Smooth muscle cell (in vitro differentiated cells): ENCODE measurements around the gene SCG2. TPM values are rescaled to one million over a fixed set of nuclear protein-coding genes. Genes with fewer than 3 reads are reported as not detected.

Experiments
- DNase-seq: peaks from one replicate; lab custom pipeline; 2025; ENCODE audit not compliant: unreplicated experiment; lab: John Stamatoyannopoulos, UW
- H2AFZ ChIP-seq: fragments of 200-600 bp; sonication (generic); 2 replicates; pipeline ENCODE4 v1.6.0; 2016; ENCODE audit warnings: antibody characterized with exemption, low read depth, mild to moderate bottlenecking
- H3F3A ChIP-seq: fragments of 200-600 bp; sonication (generic); 2 replicates; pipeline ENCODE4 v1.6.0; 2017; ENCODE audit warnings: antibody characterized with exemption, low read depth
- H3K27ac ChIP-seq: fragments of 200-600 bp; sonication (generic); 2 replicates; pipeline ENCODE4 v1.5.1; 2016; ENCODE audit warnings: low read depth, mild to moderate bottlenecking
- H3K27me3 ChIP-seq: fragments of 200-600 bp; sonication (generic); 2 replicates; pipeline ENCODE4 v1.6.1; 2016; ENCODE audit warnings: low read depth, mild to moderate bottlenecking
- H3K36me3 ChIP-seq: fragments of 200-600 bp; sonication (generic); 2 replicates; pipeline ENCODE4 v1.5.1; 2016; ENCODE audit warnings: low read depth
- H3K4me1 ChIP-seq: fragments of 200-600 bp; sonication (generic); 2 replicates; pipeline ENCODE4 v1.5.1; 2016; ENCODE audit warnings: low read depth
- H3K4me2 ChIP-seq: fragments of 200-600 bp; sonication (generic); 2 replicates; pipeline ENCODE4 v1.6.0; 2016; ENCODE audit warnings: mild to moderate bottlenecking
- H3K4me3 ChIP-seq: fragments of 200-600 bp; sonication (generic); 2 replicates; pipeline ENCODE4 v1.5.1; 2016; ENCODE audit warnings: mild to moderate bottlenecking
- H3K79me2 ChIP-seq: fragments of 200-600 bp; sonication (generic); 2 replicates; pipeline ENCODE4 v1.6.0; 2016; ENCODE audit warnings: low read depth, mild to moderate bottlenecking
- H3K9ac ChIP-seq: fragments of 200-600 bp; sonication (generic); 2 replicates; pipeline ENCODE4 v1.6.0; 2016; ENCODE audit warnings: low read depth
- H3K9me3 ChIP-seq: fragments of 200-600 bp; sonication (generic); replicated peaks from 2 replicates; pipeline ENCODE4 v1.5.1; 2016; ENCODE audit warnings: low read depth
- H4K20me1 ChIP-seq: fragments of 200-600 bp; sonication (generic); 2 replicates; pipeline ENCODE4 v1.6.0; 2016; ENCODE audit warnings: low read depth
- WGBS: methylation state at CpG from one replicate; pipeline ENCODE4 v1.1.7; 2016; ENCODE audit warnings: low lambda C conversion rate; 5-methylcytosine and 5-hydroxymethylcytosine counted together
- polyA plus RNA-seq: library from polyadenylated mRNA; unstranded; fragments of >200 nt; fragmentation: Nextera tagmentation; extraction: Ambion mirVana; gene quantifications from 2 replicates; pipeline ENCODE4 v1.2.1, GENCODE V29; 2016
- total RNA-seq: library from RNA; depleted of rRNA; stranded (reverse); fragments of >200 nt; gene quantifications from 2 replicates; pipeline ENCODE4 v1.2.3, GENCODE V29; 2014
- TF ChIP-seq, protein P1 (sequence below): fragments of 200-600 bp; sonication (generic); IDR thresholded peaks from 2 replicates; pipeline ENCODE4 v1.5.1; 2017; ENCODE audit warnings: borderline replicate concordance, mild to moderate bottlenecking, antibody characterized with exemption; ENCODE audit not compliant: insufficient read depth, poor library complexity, severe bottlenecking

SCG2 gene
- total and polyA plus RNA-seq, 2 experiments from 2014 or later: 29.1 to 34.7 TPM

- H3K79me2 ChIP-seq: no peaks in the 10 kb centered on the region
- H3K27ac ChIP-seq: no peak overlapping the region
- WGBS: 94% methylated on average over 6 of the region's 6 CpGs
- no peaks in the 10 kb centered on the region for H3K9me3 ChIP-seq
- H2AFZ ChIP-seq: no peak overlapping the region
- no peaks in the 10 kb centered on the region for H3F3A ChIP-seq
- H3K4me1 ChIP-seq: peaks cover 4% of the 10 kb centered on the region
- no peak overlapping the region for H3K9ac ChIP-seq
- TF ChIP-seq, protein P1, sequence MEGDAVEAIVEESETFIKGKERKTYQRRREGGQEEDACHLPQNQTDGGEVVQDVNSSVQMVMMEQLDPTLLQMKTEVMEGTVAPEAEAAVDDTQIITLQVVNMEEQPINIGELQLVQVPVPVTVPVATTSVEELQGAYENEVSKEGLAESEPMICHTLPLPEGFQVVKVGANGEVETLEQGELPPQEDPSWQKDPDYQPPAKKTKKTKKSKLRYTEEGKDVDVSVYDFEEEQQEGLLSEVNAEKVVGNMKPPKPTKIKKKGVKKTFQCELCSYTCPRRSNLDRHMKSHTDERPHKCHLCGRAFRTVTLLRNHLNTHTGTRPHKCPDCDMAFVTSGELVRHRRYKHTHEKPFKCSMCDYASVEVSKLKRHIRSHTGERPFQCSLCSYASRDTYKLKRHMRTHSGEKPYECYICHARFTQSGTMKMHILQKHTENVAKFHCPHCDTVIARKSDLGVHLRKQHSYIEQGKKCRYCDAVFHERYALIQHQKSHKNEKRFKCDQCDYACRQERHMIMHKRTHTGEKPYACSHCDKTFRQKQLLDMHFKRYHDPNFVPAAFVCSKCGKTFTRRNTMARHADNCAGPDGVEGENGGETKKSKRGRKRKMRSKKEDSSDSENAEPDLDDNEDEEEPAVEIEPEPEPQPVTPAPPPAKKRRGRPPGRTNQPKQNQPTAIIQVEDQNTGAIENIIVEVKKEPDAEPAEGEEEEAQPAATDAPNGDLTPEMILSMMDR: no peak
- H3K4me3 ChIP-seq: no peak overlapping the region
- H3K4me2 ChIP-seq: no peak overlapping the region
- H3K36me3 ChIP-seq: no peaks in the 10 kb centered on the region
- no peaks in the 10 kb centered on the region for H4K20me1 ChIP-seq
- H3K27me3 ChIP-seq: no peaks in the 10 kb centered on the region
- no peak for DNase-seq
These were observed 45.2 kb upstream of the SCG2 start for GRCh38 chr2:223647258-223647952.

DNA sequence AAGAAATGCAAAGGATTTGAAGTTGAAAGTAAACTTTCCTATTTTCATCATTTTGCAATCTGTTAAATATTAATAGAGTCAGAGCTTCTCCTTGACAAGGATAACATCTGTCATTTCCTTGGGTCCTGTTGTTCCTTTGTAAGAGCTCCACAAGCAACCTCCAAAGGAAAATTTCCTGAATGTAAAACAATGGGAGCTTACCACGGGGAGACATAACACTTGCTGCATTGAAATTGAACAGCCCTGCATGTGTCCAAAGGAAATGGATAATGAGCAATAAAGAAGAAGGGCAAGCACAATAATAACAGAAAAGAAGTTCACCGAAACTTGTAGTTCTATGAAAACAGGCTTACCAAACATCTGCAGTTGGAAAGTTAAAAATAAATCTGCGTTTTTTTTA, 42.0 kb upstream of the SCG2 start:
- Histone ChIP-seq H3K27ac (no peak overlapping the region), H3F3A (no peaks in the 10 kb centered on the region), H3K79me2 (no peaks in the 10 kb centered on the region), H3K9ac (no peak overlapping the region), H3K9me3 (no peaks in the 10 kb centered on the region), H3K27me3 (no peaks in the 10 kb centered on the region), H2AFZ (no peak overlapping the region), H4K20me1 (no peaks in the 10 kb centered on the region), H3K4me2 (no peak overlapping the region), H3K36me3 (no peaks in the 10 kb centered on the region), H3K4me1 (no peaks in the 10 kb centered on the region), H3K4me3 (no peak overlapping the region)
- TF ChIP-seq, protein P1: no peak
- DNase-seq: no peak
- WGBS: 73% methylated on average over 3 of the region's 3 CpGs

- Histone ChIP-seq H3K9ac (no peak overlapping the region), H3K27me3 (no peaks in the 10 kb centered on the region), H3K4me1 (no peaks in the 10 kb centered on the region), H3K4me2 (no peak overlapping the region), H3K9me3 (no peaks in the 10 kb centered on the region), H3F3A (no peaks in the 10 kb centered on the region), H4K20me1 (no peaks in the 10 kb centered on the region), H2AFZ (no peak overlapping the region), H3K36me3 (no peaks in the 10 kb centered on the region), H3K27ac (no peak overlapping the region), H3K79me2 (no peaks in the 10 kb centered on the region), H3K4me3 (no peak overlapping the region)
- DNase-seq: no peak
- TF ChIP-seq, protein P1: no peak
- 82% methylated on average over 4 of the region's 4 CpGs for whole genome bisulfite sequencing
These were observed 41.1 kb upstream of the SCG2 start for GRCh38 chr2:223643309-223643708.

DNA sequence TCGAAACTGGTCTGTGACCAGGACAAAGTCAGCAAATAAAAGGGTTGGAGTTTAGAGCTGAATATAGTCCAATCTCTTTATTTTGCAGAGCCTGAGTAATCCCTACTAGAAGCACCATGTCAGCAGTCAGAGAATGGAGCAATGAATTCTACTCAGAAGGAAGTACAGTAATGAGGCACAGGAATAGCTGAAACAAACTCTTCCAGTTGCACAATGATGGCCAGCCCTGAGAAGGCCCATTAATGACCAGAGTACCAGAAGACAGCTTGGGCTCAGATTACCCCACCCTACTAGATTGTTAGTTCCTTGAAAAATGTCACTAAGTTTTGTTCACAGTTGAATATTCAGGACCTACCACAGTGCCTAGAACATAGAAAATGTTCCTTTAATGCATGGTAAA, 40.3 kb upstream of the SCG2 start:
- Histone ChIP-seq H4K20me1 (no peaks in the 10 kb centered on the region), H3K4me3 (no peak overlapping the region), H3K79me2 (no peaks in the 10 kb centered on the region), H3K4me1 (no peaks in the 10 kb centered on the region), H3F3A (no peaks in the 10 kb centered on the region), H3K9me3 (no peaks in the 10 kb centered on the region), H2AFZ (no peak overlapping the region), H3K36me3 (no peaks in the 10 kb centered on the region), H3K4me2 (no peak overlapping the region), H3K27me3 (no peaks in the 10 kb centered on the region), H3K9ac (no peak overlapping the region), H3K27ac (no peak overlapping the region)
- 71% methylated on average over 1 of the region's 1 CpG for WGBS
- TF ChIP-seq, protein P1: no peak
- no peak for DNase-seq
